HG03378 (cell line): ENCODE results near the gene ICAM5.
"Not testable (repeated sequence)": the region's sequence is repeated elsewhere in the genome, so short reads cannot be mapped to it uniquely, and the experiment has no call there.

Experiments used
- ATAC-seq: cut with Tn5 transposase; IDR thresholded peaks from one replicate; pipeline ENCODE4 v1.9.1; 2021; ENCODE audit warnings: mild to moderate bottlenecking, moderate library complexity; ENCODE audit not compliant: unreplicated experiment

Gene ICAM5

GRCh38 chr19:10269333-10270179, 20.2 kb upstream of the ICAM5 start:
- no peak for ATAC-seq

- peak; percentile 33 for ATAC-seq
Observed at GRCh38 chr19:10270180-10270615, 19.6 kb upstream of the ICAM5 start.

- ATAC-seq: peak; percentile 37
Observed at GRCh38 chr19:10270616-10271394, 18.9 kb upstream of the ICAM5 start, which contains the start of gene ICAM1. Gene ICAM1 (plus strand): TSS chr19:10271120. CDS start chr19:10271160, 40 bp downstream.

- no peak for ATAC-seq
Observed at GRCh38 chr19:10271543-10272086, 18.1 kb upstream of the ICAM5 start.

- ATAC-seq: no peak
Observed at GRCh38 chr19:10274589-10274988, 15.2 kb upstream of the ICAM5 start.

GRCh38 chr19:10277795-10278589, 11.8 kb upstream of the ICAM5 start:
- ATAC-seq: no peak

- no peak for ATAC-seq
Observed at GRCh38 chr19:10278935-10279334, 10.8 kb upstream of the ICAM5 start.

GRCh38 chr19:10279737-10280442, 9.9 kb upstream of the ICAM5 start:
- no peak for ATAC-seq

- ATAC-seq: not testable (repeated sequence)
Observed at GRCh38 chr19:10282043-10282442, 7.7 kb upstream of the ICAM5 start.

GRCh38 chr19:10283301-10284064, 6.3 kb upstream of the ICAM5 start:
- no peak for ATAC-seq

- ATAC-seq: no peak
Observed at GRCh38 chr19:10284065-10284959, 5.4 kb upstream of the ICAM5 start.

GRCh38 chr19:10284960-10285278, 4.8 kb upstream of the ICAM5 start:
- ATAC-seq: no peak

- no peak for ATAC-seq
Observed at GRCh38 chr19:10285393-10285792, 4.4 kb upstream of the ICAM5 start.

- no peak for ATAC-seq
Observed at GRCh38 chr19:10286803-10287737, 2.7 kb upstream of the ICAM5 start, which contains the start of gene ICAM4. Gene ICAM4 (plus strand): TSS chr19:10286955. CDS start chr19:10287013, 58 bp downstream.

- ATAC-seq: no peak
Observed at GRCh38 chr19:10288662-10289166, 1.0 kb upstream of the ICAM5 start.

- ATAC-seq: no peak
Observed at GRCh38 chr19:10289167-10289835, 451 bp upstream of the ICAM5 start.
